Measurements from ENCODE around the gene CNKSR3. TPM values are rescaled to one million over a fixed set of nuclear protein-coding genes. Genes with fewer than 3 reads are reported as not detected.

CNKSR3 gene
- polyA plus RNA-seq, 4 donors, result 57.4 to 61.0 (median 59.0) TPM

DNA sequence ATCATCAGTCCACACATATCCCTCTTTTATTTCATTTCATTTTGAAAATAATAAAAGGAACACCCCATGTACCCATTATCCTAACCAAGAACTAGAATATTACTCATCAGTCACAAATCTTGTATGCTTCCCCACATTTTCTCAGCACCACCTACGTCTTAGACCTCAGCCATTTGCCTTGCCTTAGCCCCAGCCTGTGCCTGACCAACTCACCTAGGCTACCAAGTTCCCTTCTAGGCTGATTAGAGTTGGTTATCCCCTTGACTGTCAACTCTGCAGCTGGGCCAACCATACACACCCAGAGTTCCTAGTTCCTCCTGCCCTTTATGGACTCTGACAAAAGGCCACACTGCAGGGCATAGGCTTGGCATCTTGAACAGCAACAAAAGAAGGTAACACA is 120.5 kb downstream of the CNKSR3 start:
- no peak for DNase-seq (ENCODE audit: low read depth in 4 of 4, low spot score in 2 of 4)

DNA sequence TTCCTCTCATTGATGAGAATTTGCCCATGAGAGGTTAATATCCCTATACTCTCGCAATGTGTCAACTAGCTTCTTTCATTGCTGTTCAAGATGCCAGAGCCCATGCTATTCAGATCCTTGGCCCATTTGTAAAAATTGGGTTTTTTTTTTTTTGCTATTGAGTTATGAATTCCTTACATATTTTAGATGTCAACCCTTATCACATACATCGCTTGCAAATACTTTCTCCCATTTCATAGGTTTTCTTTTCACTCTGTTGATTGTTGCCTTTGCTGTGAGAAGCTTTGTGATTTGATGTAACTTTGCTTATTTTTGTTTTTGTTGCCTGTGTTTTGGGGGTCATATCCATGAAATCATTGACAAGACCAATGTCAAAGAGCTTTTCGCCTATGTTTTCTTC is 121.7 kb downstream of the CNKSR3 start:
- no peak for DNase-seq (ENCODE audit: low read depth in 4 of 4, low spot score in 2 of 4)

DNA sequence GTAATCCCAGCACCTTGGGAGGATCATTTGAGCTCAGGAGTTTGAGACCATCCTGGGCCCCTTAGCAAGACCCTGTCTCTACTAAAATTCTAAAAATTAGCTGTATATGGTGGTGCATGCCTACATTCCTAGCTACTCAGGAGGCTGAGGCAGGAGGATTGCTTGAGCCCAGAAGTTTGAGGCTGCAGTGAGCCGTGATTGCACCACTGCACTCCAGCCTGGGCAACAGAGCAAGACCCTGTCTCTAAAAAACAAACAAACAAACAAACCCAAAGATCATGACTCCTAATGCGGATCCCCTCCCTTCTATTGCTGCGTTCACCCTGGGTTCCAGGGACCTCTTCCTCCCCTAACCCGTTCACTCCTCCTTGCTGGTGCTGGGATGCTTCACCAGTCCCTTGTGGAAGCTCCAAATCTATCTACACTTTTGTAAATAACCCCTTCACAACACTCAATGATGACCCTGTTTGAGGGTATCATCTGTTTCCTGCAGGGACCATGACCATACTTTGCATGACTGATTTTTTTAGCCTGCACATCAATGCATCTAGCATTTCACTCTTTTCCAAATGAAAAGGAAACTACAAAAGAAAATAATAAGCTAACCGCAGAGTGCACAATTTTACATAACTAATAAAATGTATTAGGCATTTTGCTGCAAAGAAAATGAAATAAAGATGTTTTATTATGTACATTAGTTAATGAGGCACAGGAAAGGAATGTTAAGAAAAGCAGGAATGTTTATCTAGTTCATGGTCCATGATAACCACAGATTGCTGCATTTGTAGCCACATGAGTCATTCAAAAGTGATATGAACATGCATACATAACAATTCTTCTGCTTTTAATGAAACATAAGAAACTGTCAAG is 123.4 kb downstream of the CNKSR3 start:
- DNase-seq (ENCODE audit: low read depth in 4 of 4, low spot score in 2 of 4), result no peak

DNA sequence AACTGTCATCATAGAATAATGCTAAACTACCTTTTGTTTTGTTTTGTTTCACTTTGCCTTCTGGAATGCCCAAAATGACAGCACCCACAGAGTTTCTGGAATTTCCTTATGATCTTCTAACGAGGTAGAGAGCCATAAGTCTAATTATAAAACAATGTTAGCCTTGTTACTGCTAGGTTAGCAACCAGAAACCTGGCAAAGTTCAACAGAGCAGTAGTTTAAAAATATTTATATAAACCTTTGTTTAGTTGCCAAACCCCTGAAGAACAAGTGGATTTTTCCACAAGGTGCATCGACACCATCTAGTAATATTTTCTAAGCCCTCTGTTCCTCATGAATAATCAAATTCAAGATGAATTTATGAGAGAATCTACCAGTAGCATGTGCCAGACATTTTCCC is 126.3 kb downstream of the CNKSR3 start:
- DNase-seq (ENCODE audit: low read depth in 4 of 4, low spot score in 2 of 4), result no peak

DNA sequence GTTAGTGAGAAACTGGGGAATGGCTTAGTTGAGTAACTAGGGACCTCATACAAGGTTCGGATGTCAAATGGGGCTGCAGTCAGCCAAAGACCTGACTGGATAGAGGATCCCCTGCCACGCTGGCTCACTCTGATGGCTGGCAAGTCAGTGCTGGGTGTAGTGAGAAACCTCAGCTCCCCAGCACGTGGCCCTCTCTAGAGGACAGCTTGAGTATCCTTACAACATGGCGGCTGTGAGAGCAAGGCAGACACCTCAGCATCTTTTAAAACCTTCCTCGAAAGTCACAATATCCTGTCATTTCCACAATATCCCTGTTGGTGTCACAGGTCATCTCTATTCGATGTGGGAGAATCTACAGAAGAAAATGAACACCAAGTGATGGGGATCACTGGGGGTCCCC is 127.2 kb downstream of the CNKSR3 start:
- no peak for DNase-seq (ENCODE audit: low read depth in 4 of 4, low spot score in 2 of 4)

DNA sequence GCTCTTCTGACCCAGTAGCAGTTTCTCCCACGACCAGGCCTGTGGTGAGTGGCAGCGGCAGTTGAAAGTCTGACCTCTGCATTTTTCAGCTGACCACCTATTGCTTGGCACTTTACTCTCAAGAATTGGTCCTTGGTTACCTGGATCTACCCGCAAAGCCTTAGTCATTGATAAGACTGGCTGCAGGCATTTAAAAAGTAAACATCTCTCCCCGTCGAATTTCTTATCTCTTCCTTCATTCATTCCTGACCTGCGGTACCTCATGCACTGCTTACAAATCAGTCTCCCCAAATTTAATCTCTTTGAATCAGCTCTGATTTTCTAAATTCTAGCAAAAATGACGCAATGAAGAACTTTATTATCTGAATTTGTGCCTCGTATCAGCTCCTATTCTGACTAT is 127.7 kb downstream of the CNKSR3 start:
- DNase-seq (ENCODE audit: low read depth in 4 of 4, low spot score in 2 of 4), result no peak

DNA sequence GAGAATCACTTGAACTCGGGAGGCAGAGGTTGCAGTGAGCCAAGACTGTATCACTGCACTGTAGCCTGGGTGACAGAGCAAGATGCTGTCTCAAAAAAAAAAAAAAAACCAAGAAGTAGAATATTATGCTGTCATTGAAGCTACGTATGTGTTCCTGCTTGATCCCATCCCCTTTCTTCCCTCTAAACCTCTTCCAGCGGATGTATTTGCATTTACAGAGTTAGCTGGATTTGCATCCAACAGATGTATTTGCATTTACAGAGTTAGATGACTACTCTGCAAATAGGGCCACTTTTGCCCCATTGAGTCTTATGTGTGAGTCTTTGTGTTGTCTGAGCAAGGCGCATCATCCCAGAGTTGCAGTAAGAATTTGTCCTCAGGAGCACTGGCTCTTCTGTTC is 128.9 kb downstream of the CNKSR3 start:
- no peak for DNase-seq (ENCODE audit: low read depth in 4 of 4, low spot score in 2 of 4)

DNA sequence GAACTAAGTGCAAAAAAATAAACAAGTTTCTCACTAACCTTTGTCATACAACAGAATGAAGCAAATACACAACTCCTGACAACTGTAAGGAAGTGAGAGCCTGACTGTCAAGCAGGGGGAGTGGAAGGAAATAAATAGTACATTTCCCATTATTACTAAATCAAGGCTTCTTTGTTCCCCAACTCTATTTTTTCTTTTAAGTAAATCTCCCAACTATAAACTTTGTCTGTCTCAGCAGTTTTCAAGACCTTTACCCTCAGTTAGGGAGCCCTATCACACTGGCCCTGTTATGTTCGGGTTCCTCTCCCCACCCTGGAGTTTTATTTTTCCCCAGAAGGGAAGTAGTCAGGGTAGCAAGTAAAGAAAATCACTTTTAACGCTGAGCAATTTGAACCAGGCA is 129.7 kb downstream of the CNKSR3 start:
- no peak for DNase-seq (ENCODE audit: low read depth in 4 of 4, low spot score in 2 of 4)

DNA sequence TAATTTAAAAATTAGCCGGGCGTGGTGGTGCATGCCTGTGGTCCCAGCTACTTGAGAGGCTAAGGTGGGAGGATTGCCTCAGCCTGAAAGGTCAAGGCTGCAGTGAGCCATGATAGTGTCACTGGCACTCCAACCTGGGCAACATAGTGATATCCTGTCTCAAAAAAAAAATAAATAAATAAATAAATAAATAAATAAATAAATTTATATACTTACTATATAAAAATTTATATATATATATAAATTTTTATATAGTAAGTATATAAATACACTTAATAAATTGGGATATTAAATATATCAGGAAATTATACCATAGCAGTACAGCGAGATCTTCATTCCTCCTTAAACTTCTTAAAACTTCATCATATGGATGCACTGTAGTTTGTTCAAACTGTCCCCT is 130.9 kb downstream of the CNKSR3 start:
- no peak for DNase-seq (ENCODE audit: low read depth in 4 of 4, low spot score in 2 of 4)

DNA sequence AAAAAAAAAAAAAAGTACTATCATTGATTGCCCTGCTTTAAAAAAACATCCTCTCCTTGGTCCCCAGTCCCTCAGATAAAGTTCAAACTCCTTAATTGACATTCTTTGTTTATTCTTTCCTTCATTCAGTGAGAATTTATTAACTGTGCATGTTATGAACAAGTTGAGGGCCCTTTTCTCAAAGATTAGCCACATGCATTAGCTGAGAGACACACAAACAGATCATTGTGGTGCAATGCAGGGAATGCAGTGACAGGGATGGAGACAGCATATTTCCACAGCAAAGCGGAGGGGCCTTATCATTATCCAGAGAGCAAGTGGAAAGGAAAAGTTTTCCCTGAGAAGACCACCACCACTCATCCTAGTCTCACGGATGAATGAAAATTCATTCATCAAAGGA is 132.0 kb downstream of the CNKSR3 start:
- no peak for DNase-seq (ENCODE audit: low read depth in 4 of 4, low spot score in 2 of 4)

DNA sequence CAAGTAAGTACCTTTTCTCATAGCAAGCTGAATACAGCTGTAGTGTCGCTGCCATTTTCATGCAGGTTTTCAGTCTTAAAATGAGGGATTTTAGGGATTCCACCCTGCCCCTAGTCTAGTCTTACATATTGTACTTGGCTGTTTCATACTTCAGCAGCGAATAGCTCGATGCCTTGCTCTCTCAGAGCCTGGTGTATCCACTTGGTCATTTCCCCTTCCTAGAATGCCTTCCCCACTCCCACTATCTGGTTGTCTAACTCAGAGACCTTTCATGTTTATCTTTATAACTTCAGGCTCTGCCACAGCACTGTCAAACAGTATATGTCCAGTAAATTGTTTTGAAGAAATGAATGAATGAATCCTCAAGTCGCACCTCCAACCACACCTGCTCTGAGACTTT is 132.8 kb downstream of the CNKSR3 start:
- no peak for DNase-seq (ENCODE audit: low read depth in 4 of 4, low spot score in 2 of 4)

DNA sequence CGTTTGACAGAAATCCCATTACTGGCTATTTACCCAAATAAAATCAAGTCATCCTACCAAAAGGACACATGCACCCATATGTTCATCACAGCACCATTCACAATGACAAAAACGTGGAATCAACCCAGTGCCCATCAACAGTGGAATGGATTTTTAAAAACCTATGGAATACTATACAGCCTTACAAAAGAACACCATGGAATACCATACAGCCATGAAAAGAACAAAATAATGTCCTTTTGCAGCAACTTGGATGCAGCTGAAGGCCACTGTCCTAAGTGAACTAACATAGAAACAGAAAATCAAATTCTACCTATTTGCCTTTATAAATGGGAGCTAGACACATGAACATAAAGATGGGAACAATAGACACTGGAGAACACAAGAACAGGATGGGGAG is 136.5 kb downstream of the CNKSR3 start:
- DNase-seq (ENCODE audit: low read depth in 4 of 4, low spot score in 2 of 4), result no peak

DNA sequence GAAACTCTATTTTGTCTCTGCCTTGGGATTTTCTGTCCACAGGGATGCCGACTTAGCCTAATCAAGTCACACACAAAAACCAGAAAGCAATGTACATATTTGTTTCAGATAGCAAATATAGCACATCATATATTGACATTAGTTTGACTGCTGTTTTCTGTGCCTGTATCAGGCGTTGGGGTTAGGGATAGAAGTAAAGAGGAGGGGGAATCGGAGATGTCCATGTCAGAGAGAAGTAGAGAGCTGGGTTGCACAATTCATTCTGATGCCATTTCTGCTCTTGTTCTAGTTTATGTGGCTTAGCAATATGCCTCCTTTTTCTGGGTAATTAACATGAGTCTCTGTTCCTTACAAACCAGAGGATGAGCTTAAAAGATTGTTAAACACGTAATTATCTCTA is 139.2 kb downstream of the CNKSR3 start:
- DNase-seq (ENCODE audit: low read depth in 4 of 4, low spot score in 2 of 4), result no peak

DNA sequence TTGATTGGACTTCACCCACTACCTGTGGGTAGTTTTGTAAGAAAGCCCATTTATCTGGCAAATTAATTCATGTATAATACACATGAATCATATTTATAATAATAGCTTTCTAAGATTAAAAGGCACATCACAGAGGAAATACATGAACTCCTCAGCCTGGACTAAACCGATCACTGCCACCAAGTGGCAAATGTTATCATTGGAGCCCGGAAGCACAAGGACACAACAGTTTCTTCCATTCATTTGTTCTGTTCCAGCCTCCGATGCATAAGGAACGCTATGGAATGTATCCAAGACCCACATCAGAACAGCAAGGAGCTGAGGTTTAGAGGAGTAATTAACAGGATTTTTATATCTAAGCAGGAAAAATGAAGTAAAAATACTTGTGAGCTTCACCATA is 139.9 kb downstream of the CNKSR3 start:
- DNase-seq (ENCODE audit: low read depth in 4 of 4, low spot score in 2 of 4), result no peak

DNA sequence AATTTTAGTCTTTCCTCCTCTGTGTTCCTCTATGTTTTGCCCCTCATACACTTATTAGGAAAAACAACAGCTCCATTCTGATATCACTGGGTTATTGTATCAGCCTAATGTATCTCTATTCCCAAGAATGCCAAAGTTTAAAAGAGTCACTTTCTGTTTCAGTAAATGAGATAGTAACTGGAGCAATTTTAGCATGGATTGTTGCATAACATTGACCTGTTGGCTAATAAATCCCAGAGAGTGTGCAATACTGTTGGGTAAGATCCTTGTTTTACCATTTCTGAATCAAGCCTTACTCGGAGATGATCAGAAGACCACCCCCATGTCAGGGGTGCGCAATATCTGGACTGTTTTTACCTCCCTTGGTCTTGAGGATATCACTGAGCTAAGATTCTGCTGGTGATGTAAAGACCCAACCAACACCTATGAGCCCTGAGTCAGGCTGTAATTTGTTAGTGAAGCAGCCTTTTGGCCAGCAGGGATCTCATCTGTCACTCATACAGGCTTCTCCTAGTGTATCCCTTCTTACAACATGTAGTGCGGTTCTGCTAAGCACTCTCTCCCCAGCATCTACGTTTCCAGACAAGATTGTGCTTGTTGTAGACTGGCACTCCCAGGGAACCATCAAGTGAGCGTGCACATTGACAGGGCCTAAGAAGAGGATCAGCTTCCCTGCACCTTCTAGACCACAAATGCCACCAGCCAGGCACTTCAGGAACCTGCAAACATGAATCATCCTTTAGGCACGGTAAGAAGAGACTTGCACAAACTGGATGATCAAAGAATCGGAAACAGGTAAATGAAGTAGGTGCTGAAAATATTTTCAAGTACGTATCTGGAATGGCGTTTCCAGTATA is 142.4 kb downstream of the CNKSR3 start:
- no peak for DNase-seq (ENCODE audit: low read depth in 4 of 4, low spot score in 2 of 4)

DNA sequence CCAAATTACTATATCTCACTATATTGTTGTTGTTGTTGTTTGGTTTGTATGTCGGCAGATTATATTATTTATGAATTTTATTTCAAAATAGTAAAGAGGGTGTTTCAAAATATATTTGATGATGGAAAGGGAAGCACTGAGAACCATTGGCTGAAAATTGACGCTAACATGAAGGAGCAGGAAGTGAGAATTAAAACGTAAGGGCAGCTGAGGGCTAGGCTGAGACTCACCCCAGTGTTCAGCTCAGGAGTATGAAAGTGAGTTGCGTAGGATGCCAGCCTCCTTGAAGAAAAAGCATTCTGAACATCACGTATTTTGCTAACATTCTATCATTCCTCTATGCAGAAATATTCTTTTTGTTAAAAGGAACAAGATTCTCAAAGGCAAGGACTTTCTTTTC is 143.1 kb downstream of the CNKSR3 start:
- no peak for DNase-seq (ENCODE audit: low read depth in 4 of 4, low spot score in 2 of 4)

DNA sequence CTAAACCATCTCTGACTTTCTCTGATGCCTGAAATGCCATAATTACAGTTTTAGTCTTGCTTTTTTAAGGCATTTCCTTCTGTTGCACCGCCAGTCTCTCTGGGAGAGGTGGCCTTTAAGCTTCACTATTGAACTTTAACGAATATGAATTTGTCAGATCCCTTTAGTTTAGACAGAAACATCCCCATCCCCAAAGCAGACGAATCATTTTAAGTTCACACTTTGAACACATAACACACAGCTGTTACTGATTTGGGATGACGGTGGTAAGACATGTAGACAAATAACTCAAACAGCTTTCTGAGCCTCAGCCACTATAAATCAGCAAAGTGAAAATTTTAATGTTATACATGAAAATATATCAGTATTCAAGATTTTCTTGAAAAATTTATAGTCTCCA is 146.7 kb downstream of the CNKSR3 start:
- DNase-seq (ENCODE audit: low read depth in 4 of 4, low spot score in 2 of 4), result no peak

DNA sequence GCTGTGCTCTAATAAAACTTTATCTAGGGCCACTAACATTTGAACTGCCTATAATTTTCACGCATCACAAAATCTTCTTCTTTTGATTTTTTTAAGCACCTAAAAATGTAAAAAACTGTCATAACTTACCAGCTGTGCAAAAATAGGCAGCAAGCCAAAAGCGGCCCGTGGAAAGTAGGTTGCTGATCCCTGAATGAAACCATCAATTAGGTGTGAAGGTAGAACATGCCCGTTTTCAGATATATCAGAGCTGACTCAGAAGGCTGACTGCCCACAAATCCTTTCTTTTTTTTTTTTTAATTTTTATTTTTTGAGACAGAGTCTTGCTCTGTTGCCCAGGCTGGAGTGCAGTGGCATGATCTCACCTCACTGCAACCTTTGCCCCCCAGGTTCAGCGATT is 149.0 kb downstream of the CNKSR3 start:
- DNase-seq (ENCODE audit: low read depth in 4 of 4, low spot score in 2 of 4), result no peak

DNA sequence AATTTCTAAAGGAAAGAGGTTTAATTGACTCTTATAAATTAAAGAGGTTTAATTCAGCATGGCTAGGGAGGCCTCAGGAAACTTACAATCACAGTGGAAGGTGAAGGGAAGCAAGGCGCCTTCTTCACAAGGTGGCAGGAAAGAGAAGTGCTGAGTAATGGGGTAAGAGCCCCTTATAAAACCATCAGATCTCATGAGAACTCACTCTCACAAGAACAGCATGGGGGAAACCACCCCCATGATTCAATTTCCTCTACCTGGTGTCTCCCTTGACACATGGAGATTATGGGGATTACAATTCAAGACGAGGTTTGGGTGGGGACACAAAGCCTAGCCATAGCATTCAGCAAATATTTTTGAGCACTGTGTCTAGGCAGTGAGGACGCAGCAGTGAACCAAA is 150.0 kb downstream of the CNKSR3 start:
- no peak for DNase-seq (ENCODE audit: low read depth in 4 of 4, low spot score in 2 of 4)

DNA sequence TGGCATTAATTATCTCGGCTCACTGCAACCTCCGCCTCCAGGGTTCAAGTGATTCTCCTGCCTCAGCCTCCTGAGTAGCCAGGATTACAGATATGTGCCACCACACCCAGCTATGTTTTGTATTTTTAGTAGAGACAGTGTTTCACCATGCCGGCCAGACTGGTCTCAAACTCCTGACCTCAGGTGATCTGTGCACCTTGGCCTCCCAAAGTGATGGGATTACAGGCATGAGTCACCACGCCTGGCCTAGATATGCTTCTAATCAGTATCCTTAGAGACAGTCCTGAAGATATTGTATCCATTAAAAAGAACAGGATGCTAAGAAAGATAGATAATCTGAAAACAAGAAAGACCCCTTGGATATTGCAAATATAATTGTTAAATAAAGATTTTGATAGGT is 150.8 kb downstream of the CNKSR3 start:
- no peak for DNase-seq (ENCODE audit: low read depth in 4 of 4, low spot score in 2 of 4)

DNA sequence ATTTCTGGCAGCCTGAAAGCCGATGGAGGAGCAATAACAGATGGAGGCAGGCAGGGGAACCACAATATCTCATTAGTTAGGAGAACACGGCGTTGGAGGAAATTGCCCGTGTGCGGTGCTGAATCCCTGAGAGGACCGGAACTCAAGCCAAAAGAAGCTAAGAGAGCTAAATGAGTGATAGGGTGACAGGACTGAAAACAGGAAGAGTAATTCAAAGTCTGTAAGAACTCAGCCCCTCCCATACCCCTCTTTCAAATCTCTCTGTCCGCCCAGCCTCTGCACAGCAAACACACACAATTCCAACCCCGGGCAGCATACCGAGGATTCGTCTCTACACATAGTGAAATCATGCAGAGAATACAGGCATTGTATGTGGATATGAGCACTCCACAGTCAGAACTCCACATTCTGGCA is 151.3 kb downstream of the CNKSR3 start:
- DNase-seq (ENCODE audit: low read depth in 4 of 4, low spot score in 2 of 4), result no peak

DNA sequence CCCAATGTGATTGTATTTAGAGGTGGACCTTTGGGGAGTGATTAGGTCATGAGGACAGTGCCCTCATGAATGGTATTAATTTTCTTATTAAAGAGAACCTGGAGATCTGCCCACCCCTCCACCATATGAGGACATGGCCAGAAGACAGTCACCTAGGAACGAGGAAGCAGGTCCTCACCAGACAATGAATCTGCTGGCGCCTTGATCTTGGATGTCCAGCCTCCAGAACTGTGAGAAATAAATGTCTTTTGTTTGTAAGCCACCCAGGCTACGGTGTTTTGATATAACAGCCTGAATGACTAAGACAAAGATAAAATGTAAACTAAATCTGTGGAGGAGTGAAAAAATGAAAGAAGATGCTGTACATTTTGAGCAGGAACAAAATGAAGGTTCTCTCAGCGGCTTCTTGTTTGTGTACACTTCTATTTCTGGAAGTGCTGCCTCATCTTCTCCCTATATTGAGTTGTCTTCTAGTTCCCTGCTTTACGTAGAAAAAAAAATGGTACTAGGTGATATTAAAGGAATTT is 152.4 kb downstream of the CNKSR3 start:
- no peak for DNase-seq (ENCODE audit: low read depth in 4 of 4, low spot score in 2 of 4)
